Pulmonary artery endothelial cell (primary cell): ENCODE results near the gene CAGE1. TPM values are rescaled to one million over a fixed set of nuclear protein-coding genes. Genes with fewer than 3 reads are reported as not detected.
"Not testable (repeated sequence)": the region's sequence is repeated elsewhere in the genome, so short reads cannot be mapped to it uniquely, and the experiment has no call there.

Source experiments
- DNase-seq: peaks from one replicate; pipeline ENCODE4 v3.0.0-alpha.2; 2011; ENCODE audit warnings: low read depth, low spot score
- total RNA-seq: library from RNA; depleted of rRNA; stranded (reverse); fragments of >200 nt; gene quantifications from 2 replicates; pipeline ENCODE4 v1.2.3, GENCODE V29; 2014

The CAGE1 gene
- total RNA-seq, 1 donor from 2014 or later: 0.13 TPM

DNA sequence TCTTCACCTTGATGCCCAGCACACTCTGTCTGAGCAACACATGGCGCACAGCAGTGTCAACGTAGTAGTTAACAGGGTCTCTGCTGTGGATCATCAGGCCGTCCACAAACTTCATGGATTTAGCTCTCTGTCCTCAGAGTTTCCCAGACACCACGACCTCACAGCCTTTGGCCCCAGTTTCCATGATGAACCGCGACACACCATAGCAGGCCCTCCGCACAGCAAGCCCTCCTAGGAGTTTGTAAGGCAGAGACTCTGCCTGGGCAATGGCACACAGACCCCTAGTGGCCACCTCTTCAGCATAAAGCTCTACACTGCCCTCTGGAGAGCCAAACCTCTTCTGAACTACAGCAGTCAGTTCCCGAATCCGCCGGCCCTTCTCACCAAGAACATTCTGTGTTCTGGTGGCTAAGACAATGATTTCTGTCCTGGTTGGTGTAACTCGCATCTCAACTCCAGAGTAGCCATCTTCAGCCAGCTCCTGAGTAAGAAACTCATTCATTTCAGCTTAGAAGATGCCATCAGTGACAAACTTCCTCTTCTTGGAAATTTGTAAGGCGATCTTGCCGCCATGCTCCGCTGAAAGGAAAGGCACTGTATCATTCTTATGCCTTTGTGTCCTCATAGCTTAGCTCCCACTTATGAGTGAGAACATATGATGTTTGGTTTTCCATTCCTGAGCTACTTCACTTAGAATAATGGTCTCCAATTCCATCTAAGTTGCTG lies 50.4 kb downstream of the CAGE1 start:
- not testable (repeated sequence) for DNase-seq

DNA sequence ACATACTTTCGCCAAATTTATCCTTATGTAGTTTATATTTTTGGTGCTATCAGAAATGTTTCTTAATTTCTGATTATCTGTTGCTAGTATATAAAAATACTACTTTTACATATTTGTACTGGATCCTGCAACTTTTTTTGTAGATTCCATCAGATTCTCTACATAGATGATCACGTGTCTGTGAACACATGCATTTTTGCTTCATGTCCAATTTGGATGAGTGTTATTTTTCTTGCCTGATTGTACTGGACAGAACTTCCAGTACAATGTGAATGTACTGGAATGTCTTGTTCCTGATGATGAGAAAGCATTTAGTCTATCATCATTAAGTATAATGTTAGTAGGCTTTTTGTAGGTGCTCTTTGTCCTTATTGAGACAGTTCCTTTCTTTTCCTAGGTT lies 51.5 kb downstream of the CAGE1 start:
- DNase-seq: no peak

DNA sequence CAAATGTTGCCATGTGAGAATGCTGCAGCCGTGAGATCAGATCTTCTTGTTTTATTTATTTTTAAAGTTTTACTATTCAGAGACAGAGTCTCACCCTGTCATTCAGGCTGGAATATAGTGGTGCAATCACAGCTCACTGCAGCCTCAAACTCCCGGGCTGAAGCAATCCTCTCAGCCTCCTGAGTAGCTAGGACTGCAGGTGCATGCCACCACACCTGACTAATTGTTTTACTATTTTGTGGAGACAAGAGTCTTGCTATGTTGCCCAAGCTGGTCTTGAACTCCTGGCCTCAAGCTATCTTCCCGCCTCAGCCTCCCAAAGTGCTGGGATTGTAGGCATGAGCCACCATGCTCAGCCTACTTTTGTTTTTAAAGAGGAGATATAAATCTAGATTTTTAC lies 54.0 kb downstream of the CAGE1 start:
- no peak for DNase-seq

DNA sequence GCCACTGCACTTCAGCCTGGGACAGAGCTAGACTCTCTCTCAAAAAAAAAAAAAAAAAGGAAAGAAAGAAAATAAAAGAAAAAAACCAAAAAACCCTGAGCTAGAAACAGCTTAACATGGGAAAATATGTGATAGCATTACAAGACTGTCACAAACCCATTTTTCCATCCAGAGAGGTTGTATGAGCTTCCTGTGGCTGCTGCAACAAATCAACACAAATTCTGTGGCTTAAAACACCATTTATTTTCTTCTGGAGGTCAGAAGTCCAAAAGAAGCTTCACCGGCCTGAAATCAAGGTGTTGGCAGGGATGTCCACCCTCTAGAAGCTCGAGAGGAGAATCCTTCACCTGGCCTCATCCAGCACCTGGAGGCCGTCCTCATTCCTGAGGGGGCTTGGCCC lies 54.9 kb downstream of the CAGE1 start:
- no peak for DNase-seq

DNA sequence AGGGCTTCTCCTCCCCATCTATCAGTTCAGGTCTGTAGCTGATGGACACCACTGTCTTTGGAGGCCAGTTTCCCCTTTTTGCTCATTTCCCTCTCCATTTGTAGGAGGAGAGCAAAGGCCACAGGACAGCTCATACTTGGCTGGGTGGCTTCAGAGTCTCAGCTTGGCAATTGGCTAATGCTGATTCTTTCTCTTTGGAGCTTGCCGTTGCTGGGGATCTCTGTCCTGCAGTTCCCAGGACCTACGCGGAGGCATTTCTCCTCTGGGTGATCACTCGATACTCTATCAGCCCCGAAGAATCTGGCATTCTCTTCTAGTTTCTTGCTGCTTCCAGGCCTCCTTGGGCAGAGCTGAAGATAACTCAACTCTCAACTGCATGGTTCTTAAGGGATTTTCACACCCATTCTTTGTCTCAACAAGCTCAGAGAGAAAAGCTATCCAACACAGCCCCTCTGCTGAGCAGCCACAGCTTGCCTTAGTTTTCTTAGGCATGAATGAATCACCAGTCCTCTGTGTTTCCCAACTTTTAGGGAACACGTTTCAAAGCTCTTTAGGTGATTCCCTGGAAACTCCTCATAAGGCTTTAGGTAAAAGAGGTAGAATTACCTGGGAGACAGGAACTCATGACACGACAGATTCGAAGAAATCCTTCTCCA lies 57.3 kb downstream of the CAGE1 start:
- DNase-seq: no peak

DNA sequence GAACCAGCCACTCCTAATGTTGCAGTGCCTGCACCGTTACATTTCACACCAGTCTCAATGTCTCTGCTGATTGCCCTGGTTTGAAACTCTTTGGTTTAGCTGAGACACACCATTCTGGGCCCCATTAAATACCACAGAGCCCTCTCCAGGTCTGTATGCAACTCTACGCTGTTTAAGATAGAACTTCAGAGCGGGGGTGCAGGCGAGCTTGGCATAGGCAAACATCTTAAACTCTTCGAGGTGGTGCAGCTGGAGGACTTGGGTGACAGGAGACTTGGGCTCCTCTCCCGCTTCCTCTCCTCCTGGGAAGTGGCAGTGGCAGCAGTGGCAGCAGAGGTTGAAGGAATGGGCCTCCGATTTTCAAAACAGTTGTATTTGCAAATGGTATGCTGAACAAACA lies 58.1 kb downstream of the CAGE1 start:
- DNase-seq: no peak

DNA sequence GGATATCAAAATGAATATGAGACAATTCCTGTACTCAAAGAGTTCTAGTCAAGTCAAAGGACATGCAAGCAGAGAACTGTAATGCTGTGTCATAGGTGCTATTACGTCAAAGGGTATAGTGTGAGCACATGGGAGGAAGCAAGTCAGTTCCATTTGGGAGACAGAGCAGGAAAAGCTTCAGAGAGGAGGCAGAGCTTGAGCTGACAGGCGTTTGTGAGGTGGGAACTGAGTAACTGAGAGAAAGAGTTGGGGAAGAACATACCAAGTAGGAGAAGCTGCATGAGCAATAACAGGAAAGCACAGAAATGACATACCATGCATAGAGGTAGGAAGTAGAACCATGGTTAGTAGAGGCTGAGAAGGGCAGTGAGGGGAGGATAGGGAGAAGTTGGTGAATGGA lies 61.3 kb downstream of the CAGE1 start:
- DNase-seq: no peak

DNA sequence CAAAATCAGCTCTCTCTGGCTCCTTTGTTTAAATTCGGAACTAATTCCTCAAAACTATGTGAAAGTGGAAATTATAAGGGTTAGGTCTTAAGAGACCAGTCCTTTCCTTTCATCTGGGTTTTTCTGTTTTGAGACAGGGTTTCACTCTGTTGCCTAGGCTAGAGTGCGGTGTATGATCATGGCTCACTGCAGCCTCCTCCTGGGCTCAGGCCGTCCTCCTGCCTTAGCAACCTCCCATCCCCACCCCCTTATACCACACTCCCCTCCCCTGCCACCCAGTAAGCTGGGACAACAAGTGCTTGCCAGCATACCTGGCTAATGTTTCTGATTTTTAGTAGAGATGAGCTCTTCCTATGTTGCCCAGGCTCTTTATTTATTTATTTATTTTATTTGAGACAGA lies 63.8 kb downstream of the CAGE1 start:
- DNase-seq: no peak

DNA sequence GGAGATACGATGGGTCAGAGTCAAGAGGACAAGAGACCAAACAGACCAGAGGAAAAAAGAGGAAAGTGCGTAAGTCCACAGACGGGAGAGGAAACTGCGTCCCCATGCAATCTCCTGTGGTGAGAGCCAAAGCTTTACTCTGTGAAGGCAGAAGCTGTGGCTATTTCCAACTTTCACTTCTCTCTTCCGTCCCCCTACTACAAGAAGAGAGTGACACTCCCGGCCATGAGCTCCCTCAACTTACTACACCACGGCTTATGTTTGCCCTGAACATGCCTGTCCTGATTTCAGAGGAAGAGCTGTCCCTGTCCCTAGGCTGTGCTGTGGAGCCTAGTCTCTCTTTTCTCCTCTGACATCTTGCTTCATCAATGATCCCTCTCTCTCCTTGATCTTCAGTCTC lies 65.0 kb downstream of the CAGE1 start:
- DNase-seq: no peak

DNA sequence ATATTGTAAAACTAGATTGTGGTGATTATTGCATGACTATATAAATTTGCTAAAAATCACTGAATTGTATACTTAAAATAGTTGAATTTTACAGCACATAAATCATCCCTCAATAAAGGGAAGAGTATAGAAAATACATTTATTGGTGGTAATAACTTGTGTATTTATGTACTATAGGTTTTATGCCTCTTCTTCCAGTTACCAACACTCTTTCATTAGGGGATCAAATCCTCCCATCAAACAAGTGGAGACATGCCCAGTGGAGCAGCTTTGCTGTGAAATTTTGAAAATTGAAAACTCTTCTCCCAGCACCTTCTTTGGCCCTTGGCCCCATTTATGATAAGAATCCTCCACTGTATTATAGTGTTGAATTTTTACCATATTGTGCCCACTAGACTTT lies 66.5 kb downstream of the CAGE1 start:
- DNase-seq: no peak

DNA sequence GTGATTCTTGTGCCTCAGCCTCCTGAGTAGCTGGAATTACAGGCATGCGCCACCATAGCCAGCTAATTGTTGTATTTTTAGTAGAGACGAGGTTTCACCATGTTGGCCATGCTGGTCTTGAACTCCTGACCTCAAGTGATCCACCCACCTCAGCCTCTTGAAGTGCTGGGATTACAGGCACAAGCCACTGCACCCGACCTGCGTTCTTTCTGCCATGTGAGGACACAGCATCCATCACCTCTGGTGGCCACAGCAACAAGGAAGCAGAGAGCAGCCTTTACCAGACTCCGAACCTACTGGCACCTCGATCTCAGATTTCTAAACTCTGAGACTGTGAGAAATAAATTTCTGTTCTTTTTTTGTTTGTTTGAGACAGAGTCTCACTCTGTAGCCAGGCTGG lies 67.7 kb downstream of the CAGE1 start:
- DNase-seq: not testable (repeated sequence)

DNA sequence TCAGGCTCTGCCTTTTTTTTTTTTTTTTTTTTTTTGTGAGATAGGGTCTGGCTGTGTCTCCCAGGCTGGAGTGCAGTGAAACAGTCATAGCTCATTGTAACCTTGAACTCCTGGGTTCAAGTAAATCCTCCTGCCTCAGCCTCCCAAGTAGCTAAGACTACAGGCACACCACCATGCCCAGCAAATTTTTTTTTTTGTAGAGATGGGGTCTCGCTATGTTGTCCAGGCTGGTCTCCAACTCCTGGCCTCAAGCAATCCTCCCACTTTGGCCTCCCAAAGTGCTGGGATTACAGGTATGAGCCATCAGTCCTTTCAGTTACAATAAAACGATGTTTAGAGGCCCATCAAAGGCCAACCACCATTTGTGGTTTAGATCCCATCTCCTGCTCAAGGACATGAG lies 70.1 kb downstream of the CAGE1 start:
- DNase-seq: not testable (repeated sequence)

DNA sequence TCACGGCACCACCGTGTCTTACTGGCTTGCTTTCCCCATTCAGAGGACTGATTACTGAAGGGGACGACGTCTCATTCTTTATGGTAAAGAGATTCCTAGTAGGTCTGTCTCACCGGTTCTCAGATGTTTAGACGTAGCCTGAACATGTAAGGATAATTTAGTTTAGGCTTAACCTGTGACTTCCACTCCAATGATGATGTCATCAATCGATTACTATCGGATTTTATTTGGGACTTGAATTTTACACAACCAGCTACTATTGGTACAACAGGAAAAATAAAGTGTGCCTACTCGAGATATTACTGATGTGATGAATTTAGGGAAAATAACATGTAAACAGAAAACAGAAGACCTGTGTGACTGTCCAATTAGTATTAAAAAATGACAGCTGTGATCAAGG lies 72.0 kb downstream of the CAGE1 start:
- no peak for DNase-seq

DNA sequence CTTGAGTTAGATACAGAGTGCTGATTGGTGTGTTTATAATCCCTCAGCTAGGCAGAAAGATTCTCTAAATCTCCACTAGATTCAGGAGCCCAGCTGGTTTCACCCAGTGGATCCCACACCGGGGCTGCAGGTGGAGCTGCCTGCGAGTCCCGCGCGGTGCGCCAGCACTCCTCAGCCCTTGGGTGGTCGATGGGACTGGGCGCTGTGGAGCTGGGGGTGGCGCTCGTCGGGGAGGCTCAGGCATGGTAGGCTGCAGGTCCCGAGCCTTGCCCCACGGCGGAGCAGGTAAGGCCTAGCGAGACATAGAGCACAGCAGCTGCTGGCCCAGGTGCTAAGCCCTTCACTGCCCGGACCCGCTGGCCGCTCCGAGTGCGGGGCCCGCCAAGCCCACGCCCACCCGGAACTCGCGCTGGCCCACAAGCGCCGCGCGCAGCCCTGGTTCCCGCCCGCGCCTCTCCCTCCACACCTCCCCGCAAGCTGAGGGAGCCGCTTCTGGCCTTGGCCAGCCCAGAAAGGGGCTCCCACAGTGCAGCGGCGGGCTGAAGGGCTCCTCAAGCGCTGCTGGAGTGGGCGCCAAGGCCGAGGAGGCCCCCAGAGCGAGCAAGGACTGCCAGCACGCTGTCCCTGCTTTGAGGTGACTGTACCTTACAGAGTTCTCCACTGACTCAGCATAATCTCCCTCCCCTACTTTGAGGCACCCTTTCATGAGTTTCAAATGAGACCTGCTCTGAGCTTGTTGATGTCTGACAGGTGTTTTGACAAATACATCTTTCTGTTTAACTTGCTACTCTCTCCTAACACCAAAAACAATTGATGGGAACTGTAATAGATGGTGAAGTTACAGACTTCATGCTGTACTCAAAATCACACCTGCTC lies 72.6 kb downstream of the CAGE1 start:
- no peak for DNase-seq

DNA sequence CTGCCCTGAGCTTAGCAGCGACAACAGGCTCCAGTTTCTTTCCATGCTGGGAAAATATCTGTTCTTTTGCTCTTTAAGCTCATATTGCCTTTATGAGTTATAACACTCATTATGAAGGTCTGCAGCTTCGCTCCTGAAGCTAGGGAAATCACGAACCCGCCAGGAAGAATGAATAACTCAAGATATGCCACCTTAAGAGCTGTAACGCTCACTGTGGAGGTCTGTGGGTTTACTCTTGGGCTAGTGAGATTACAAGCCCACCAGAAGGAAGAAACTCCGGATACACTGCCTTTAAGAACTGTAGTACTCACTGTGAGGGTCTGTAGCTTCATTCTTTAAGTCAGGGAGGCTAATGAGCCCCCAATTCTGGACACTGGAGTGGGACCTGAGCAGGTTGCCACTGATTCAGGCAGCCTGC lies 73.6 kb downstream of the CAGE1 start:
- DNase-seq: no peak

DNA sequence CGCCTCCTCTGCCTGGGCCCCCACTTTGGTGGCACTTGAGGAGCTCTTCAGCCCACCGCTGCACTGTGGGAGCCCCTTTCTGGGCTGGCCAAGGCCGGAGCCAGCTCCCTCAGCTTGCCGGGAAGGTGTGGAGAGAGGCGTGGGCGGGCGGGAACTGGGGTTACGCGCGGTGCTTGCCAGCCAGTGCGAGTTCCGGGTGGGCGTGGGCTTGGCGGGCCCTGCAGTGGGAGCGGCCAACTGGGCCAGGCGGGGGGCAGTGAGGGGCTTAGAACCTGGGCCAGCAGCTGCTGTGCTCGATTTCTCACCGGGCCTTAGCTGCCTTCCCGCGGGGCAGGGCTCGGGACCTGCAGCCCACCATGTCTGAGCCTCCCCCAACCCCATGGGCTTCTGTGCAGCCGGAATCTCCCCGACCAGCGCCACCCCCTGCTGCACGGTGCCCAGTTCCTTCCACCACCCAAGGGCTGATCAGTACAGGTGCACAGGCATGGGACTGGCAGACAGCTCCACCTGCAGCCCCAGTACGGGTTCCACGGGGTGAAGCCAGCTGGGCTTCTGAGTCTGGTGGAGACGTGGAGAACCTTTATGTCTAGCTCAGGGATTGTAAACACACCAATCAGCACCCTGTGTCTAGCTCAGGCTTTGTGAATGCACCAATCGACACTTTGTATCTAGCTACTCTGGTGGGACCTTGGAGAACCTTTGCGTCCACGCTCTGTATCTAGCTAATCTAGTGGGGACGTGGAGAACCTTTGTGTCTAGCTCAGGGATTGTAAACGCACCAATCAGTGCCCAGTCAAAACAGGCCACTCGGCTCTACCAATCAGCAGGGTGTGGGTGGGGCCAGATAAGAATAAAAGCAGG lies 74.2 kb downstream of the CAGE1 start:
- not testable (repeated sequence) for DNase-seq

DNA sequence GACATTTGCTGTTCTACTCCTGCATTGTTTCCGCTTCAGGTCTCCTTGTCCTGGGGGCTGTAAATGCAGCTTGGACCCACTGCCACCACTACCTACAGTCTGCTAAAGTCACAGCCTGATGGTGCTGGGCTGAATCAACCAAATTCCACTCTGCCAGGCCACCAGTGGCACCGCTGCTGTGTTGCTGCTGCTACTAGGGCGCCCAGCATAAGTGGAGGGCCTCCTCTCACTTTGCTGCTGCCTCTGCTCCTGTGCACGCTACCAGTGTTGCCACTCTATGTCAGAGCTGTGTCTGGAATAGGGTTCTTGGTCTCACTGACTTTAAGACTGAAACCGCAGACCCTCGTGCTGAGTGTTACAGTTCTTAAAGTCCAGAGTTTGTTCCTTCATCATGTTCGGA lies 75.1 kb downstream of the CAGE1 start:
- no peak for DNase-seq

DNA sequence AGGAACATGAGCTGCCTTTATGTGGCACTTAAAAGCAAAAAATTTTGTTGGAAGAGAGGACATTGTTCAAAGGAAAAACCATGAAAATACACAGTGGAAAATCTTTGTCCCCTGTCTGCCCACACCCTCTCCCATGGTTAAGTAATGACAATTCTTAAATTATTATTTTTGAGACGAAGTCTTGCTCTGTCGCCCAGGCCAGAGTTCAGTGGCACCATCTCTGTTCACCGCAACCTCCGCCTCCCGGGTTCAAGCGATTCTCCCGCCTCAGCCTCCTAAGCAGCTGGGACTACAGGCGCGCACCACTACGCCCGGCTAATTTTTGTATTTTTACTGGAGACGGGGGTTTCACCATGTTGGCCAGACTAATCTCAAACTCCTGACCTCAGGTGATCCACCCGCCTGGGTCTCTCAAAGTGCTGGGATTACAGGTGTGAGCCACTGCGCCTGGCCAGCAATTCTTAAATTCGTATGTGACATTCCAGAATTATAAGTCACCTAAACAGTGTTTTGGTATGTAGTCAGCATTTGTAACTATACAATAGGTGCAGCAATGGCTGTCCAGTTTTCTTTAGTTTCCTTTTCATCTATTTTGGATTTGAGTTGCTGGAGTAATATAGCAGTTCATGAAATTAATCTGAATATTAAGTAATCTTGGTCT lies 75.9 kb downstream of the CAGE1 start:
- DNase-seq: no peak

DNA sequence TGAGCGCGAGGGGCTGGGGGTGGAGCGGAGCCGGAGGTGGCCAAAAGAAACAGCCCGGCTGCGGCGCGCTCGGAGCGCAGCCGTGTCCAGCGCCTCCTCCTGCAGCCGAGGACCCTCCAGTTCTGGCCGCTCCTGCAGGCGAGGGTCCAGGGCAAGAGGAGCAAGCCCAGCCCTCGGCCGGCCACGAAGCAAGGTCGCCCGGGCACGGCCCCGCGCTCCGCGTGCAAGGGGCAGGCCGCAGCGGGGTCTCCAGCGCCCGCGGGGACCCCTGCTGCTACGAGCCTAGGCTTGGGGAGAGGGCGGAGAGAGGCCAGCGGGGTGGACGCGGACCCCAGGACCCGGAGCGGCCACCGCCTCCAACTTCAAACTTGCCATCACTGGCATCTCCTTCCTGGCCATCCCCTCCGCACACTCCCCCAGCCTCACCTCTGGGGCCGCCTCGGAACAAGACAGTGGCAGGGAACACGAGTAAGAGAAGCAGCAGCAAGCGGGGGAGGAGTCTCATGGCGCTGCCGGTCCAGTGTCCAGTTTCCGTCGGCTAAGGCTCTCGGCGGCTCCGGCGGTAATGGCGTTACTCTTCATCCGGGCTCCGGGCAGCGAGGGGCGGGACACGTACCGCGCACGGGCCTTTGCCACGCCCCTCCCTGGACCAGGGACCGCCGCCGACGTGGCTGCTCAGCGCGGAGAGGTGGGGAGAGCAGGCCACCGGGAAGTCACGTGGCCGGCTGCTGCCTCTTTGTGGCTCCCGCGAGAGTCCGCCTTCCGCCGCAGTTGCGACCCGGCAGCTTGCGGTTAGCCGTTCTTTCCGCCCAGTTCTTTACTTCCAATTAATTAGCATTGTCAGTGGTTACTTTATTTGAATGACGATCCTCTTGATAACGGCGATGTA lies 76.7 kb downstream of the CAGE1 start, which contains the start of gene SSR1:
TSS of gene SSR1 (minus strand) at position 584 of the 889 bp plus-strand sequence. CDS start at position 505, 79 bp downstream.
- peak; percentile 86 for DNase-seq
